ENCODE measurements around the gene RXRG.

The RXRG gene

DNA sequence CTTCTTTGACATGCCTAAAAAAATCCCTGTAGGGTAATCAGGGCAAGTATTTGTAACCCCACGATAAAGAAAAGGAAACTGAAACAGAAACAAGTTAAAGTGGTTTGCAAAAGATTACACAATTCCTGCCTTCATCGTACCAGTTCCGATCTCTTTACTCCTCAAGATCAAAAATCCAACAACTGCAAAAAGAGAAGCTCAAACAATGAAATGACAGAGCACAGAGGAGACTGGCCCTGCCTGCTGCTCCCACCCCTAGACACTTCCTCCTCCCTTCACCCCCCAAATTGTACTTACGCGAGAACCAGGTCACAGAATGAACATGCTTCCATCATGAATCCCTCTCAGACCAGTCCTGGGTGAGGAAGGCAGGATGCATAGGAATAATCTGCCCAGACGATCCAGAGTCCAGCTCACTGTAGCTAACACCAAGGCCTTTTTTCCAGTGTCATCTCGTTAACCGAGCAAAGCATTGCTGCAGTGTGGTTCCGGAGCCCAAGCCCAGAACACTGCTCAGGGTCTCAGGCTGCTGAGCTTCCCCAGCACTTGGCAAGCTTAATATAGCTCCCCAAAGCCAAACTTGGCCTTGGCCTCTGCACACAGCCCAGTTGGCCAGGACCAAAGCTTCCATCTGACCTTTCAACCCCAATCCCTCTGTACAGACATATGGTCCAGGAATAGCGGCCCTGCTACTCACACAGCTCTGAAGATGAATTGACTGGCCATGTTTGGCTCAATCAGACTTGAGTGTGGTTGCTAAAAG, 20.3 kb downstream of the RXRG start:
- TF ChIP-seq, protein P1, sequence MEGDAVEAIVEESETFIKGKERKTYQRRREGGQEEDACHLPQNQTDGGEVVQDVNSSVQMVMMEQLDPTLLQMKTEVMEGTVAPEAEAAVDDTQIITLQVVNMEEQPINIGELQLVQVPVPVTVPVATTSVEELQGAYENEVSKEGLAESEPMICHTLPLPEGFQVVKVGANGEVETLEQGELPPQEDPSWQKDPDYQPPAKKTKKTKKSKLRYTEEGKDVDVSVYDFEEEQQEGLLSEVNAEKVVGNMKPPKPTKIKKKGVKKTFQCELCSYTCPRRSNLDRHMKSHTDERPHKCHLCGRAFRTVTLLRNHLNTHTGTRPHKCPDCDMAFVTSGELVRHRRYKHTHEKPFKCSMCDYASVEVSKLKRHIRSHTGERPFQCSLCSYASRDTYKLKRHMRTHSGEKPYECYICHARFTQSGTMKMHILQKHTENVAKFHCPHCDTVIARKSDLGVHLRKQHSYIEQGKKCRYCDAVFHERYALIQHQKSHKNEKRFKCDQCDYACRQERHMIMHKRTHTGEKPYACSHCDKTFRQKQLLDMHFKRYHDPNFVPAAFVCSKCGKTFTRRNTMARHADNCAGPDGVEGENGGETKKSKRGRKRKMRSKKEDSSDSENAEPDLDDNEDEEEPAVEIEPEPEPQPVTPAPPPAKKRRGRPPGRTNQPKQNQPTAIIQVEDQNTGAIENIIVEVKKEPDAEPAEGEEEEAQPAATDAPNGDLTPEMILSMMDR (IDR thresholded peaks at IDR 0.05; ENCODE audit: extremely low read depth, missing control alignments), result no peak
- no peak for DNase-seq (ENCODE audit: low spot score)

DNA sequence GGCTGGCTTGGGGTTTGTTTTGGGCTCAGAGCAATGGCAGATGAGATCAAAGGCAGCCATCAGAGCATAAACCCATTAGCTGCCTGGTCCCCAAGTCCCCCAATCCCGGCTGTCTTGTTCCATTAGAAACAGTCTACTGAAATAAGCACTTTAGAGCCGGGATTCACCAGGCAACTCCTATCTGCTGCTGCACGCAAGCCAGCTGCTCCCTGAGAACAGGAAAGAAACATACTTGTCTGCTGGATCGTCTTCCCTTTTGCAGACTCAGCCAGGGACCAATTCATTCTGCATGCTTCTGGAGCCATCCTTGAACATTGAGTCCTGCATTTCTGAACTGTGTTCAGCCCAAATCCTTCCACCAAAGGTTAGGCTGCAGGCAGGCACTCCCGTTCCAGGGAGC, 21.8 kb downstream of the RXRG start:
- no peak for DNase-seq (ENCODE audit: low spot score)
- TF ChIP-seq, protein P1 (IDR thresholded peaks at IDR 0.05; ENCODE audit: extremely low read depth, missing control alignments), result no peak

DNA sequence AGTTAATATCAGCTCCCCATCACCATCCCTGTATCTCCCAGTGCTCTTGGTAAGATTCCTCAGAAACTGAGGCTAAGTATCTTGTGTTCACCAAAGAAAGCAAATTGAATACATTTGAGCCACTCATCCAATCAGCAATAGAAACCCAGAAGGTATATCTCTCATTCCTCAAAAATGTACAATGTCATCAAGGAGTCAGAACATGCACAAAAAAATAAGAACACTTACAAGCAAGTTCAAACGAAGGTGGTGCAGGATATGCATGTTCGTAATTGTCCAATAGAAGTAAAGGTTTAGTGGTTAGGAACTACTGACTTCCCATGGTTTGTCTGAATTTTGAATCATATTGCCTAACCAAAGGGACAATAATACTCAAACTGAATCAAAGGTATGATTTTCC, 24.3 kb downstream of the RXRG start:
- DNase-seq (ENCODE audit: low spot score), result no peak
- TF ChIP-seq, protein P1 (IDR thresholded peaks at IDR 0.05; ENCODE audit: extremely low read depth, missing control alignments), result no peak

DNA sequence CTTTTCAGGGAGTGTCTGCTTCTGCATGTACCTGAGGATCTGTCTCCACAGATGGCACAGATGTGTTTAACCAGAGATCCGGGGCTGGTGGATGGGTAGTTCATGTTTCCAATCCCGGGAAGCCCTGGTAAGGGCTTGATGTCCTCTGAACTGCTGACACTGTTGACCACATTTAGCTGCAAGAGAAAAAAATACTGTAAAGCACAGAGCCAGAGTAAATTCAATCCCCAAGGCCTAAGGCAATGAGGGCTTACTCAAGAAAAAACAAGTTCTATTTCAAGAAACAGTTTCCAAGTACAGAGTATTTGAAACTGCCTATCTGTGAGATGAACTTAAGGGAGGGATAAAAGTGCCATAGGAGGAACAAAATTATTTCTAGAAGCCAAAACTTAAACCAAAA, 25.1 kb downstream of the RXRG start:
- TF ChIP-seq, protein P1 (IDR thresholded peaks at IDR 0.05; ENCODE audit: extremely low read depth, missing control alignments), result no peak
- no peak for DNase-seq (ENCODE audit: low spot score)

DNA sequence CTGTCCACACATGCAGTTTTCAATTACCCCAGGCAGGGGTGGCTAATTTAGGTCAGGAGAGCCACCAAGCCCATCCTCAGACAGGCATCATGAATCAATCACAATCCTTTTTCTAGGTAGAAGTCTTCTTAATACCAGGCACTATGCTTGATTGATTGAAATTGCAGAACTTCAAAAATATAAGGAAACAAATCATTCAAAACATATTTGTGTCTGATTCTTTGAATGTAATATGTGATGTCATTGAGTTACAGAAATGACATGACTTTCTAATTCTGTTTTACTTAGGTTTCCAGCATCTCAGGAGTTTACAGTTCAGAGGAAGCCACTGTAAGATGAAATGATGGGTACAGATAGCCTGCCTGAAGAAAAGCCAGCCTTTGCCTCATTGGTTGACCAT, 26.7 kb downstream of the RXRG start:
- TF ChIP-seq, protein P1 (IDR thresholded peaks at IDR 0.05; ENCODE audit: extremely low read depth, missing control alignments), result no peak

DNA sequence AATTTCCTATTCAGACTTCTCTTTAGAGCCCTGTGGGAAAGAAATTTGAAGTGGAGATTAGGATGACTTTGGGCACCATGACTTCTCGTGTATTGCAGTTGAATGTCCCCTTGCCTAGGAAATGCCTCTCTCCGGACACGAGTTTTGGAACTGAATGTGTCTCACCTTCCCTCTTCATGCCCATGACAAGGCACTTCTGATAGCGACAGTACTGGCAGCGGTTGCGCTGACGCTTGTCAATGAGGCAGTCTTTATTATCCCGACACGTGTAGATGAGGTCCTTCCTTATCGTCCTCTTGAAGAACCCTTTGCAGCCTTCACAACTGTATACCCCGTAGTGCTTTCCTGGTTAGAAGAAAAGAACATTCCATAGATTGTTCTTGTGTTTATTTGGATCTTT, 28.1 kb downstream of the RXRG start:
- TF ChIP-seq, protein P1 (IDR thresholded peaks at IDR 0.05; ENCODE audit: extremely low read depth, missing control alignments), result no peak
- DNase-seq (ENCODE audit: low spot score), result no peak

More for the DNA sequence above, 26.7 kb downstream of the RXRG start:
- no peak for DNase-seq (ENCODE audit: low spot score)

DNA sequence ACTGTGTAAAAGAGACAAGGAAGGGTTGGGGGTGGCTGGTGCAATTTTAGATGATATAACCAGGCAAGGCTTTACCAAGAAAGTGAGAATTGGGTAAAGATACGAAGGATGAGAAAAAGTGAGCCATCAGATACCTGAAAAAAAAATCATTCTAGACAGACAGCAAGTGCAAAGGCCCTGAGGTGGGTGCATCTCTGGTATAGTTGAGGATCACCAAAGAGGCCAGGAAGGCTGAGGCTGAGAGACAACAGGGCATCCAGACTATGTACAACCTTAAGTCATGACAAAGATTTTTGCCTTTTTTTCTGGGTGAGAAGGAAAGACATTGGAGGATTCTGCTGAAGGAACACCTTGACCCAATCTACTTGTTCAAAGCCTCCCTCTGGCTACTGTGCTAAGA, 29.9 kb downstream of the RXRG start:
- TF ChIP-seq, protein P1 (IDR thresholded peaks at IDR 0.05; ENCODE audit: extremely low read depth, missing control alignments), result no peak
- DNase-seq (ENCODE audit: low spot score), result no peak

Data from GM20000 (cell line).